ENCODE measurements around the gene WBP2NL. TPM values are rescaled to one million over a fixed set of nuclear protein-coding genes. Genes with fewer than 3 reads are reported as not detected.

The WBP2NL gene
- total RNA-seq, 4 donors from 2014 or later: 2.1 to 4.0 (median 3.4) TPM

GRCh38 chr22:41968601-41969000 is 30.0 kb upstream of the WBP2NL start:
- no peaks in the 10 kb centered on the region for H3K9me3 ChIP-seq
- H3K36me3 ChIP-seq: no peaks in the 10 kb centered on the region
- TF ChIP-seq POLR2A (IDR thresholded peaks at IDR 0.05) (no peak), CTCF (IDR thresholded peaks at IDR 0.05) (no peak)
- H3K27ac ChIP-seq: no peak overlapping the region
- no peak overlapping the region for H3K4me3 ChIP-seq
- peak in 2 of 3 donors; percentile 76 to 78 for DNase-seq
- no peaks in the 10 kb centered on the region for H3K27me3 ChIP-seq
- no peaks in the 10 kb centered on the region for H3K4me1 ChIP-seq

- H3K27ac ChIP-seq: no peak within 1 kb of the TSS
- no peaks in the 10 kb centered on the region for H3K27me3 ChIP-seq
- DNase-seq: no peak
- no peak within 1 kb of the TSS for H3K4me3 ChIP-seq
- TF ChIP-seq POLR2A (IDR thresholded peaks at IDR 0.05) (no peak), CTCF (IDR thresholded peaks at IDR 0.05) (no peak)
- H3K9me3 ChIP-seq: no peaks in the 10 kb centered on the region
- no peaks in the 10 kb centered on the region for H3K4me1 ChIP-seq
- no peaks in the 10 kb centered on the region for H3K36me3 ChIP-seq
Observed at GRCh38 chr22:41969110-41969646, 29.4 kb upstream of the WBP2NL start, which contains the start of gene SEPTIN3. Gene SEPTIN3, plus strand, starts transcription at chr22:41969443. Its CDS starts 2,050 bp downstream, at chr22:41971493.

GRCh38 chr22:41970601-41971000 is 28.0 kb upstream of the WBP2NL start:
- H3K9me3 ChIP-seq: no peaks in the 10 kb centered on the region
- TF ChIP-seq POLR2A (IDR thresholded peaks at IDR 0.05) (no peak), CTCF (IDR thresholded peaks at IDR 0.05) (no peak)
- H3K4me1 ChIP-seq: no peaks in the 10 kb centered on the region
- H3K27me3 ChIP-seq: peaks cover 0 to 7% of the 10 kb centered on the region in 2 donors
- H3K36me3 ChIP-seq: no peaks in the 10 kb centered on the region
- H3K4me3 ChIP-seq: no peak overlapping the region
- no peak overlapping the region for H3K27ac ChIP-seq
- no peak for DNase-seq

GRCh38 chr22:41971431-41971830 is 27.2 kb upstream of the WBP2NL start:
- no peak for DNase-seq
- Histone ChIP-seq H3K36me3 (no peaks in the 10 kb centered on the region), H3K4me1 (peaks cover 0 to 5% (median 2%) of the 10 kb centered on the region in 4 donors), H3K4me3 (no peak overlapping the region), H3K9me3 (no peaks in the 10 kb centered on the region), H3K27me3 (peaks cover 0 to 15% of the 10 kb centered on the region in 2 donors), H3K27ac (no peak overlapping the region)
- TF ChIP-seq CTCF (IDR thresholded peaks at IDR 0.05): no peak
- TF ChIP-seq POLR2A (IDR thresholded peaks at IDR 0.05): no peak

GRCh38 chr22:41974691-41975290 is 23.8 kb upstream of the WBP2NL start:
- H3K27ac ChIP-seq: no peak overlapping the region
- peaks cover 0 to 9% (median 5%) of the 10 kb centered on the region in 4 donors for H3K4me1 ChIP-seq
- H3K36me3 ChIP-seq: no peaks in the 10 kb centered on the region
- H3K9me3 ChIP-seq: no peaks in the 10 kb centered on the region
- no peak for DNase-seq
- no peak overlapping the region for H3K4me3 ChIP-seq
- peaks cover 0 to 28% of the 10 kb centered on the region in 2 donors for H3K27me3 ChIP-seq
- TF ChIP-seq CTCF (IDR thresholded peaks at IDR 0.05) (no peak), POLR2A (IDR thresholded peaks at IDR 0.05) (no peak)
